Activated CD4-positive, alpha-beta memory T cell treated with anti-CD3 and anti-CD28 coated beads, Interleukin-2, amount 10 ng/mL, durations not matched to agents 7 days and 5 days (primary cell): ENCODE results near the gene TRIM42. TPM values are rescaled to one million over a fixed set of nuclear protein-coding genes. Genes with fewer than 3 reads are reported as not detected.

Experiments used
- CTCF ChIA-PET: fragments of 350-600 bp; sonication (Branson Sonifier 250); formaldehyde crosslinking; loops from one replicate; lab custom pipeline; 2021; ENCODE audit warnings: antibody characterized with exemption, inconsistent platforms; lab: Charles Lee
- POLR2A ChIA-PET: fragments of 350-600 bp; sonication (Branson Sonifier 250); formaldehyde crosslinking; loops from one replicate; lab custom pipeline; 2021; ENCODE audit warnings: antibody characterized with exemption; lab: Charles Lee
- DNase-seq: peaks from one replicate; pipeline ENCODE4 v3.0.0-alpha.2; 2020
- H3K27ac Mint-ChIP-seq: one replicate; pipeline ENCODE4 v1.8.0; 2021; ENCODE audit warnings: mild to moderate bottlenecking, mixed read lengths
- H3K27me3 Mint-ChIP-seq: one replicate; pipeline ENCODE4 v1.8.0; 2021; ENCODE audit warnings: mixed read lengths
- H3K36me3 Mint-ChIP-seq: one replicate; pipeline ENCODE4 v1.8.0; 2021; ENCODE audit warnings: low read depth, mixed read lengths
- H3K4me1 Mint-ChIP-seq: one replicate; pipeline ENCODE4 v1.8.0; 2021; ENCODE audit warnings: mixed read lengths
- H3K4me3 Mint-ChIP-seq: one replicate; pipeline ENCODE4 v1.8.0; 2021; ENCODE audit warnings: mild to moderate bottlenecking, mixed read lengths
- H3K9me3 Mint-ChIP-seq: one replicate; pipeline ENCODE4 v1.8.0; 2021; ENCODE audit warnings: mixed read lengths
- total RNA-seq, 2 experiments: library from RNA; stranded (reverse); gene quantifications; one replicate each; pipeline ENCODE4 v1.2.3, GENCODE V29; 2021

Gene TRIM42
- total RNA-seq, 2 experiments from 2014 or later, result not detected

- Mint-ChIP-seq H3K9me3 (no peaks in the 10 kb centered on the region), H3K36me3 (no peaks in the 10 kb centered on the region), H3K27me3 (no peaks in the 10 kb centered on the region), H3K27ac (no peak overlapping the region), H3K4me1 (no peaks in the 10 kb centered on the region), H3K4me3 (no peak overlapping the region)
- ChIA-PET CTCF (no interaction called here), POLR2A (no interaction called here)
- no peak for DNase-seq
Observed at GRCh38 chr3:140695361-140696061, 17.6 kb downstream of the TRIM42 start.

GRCh38 chr3:140699516-140700231 is 21.8 kb downstream of the TRIM42 start:
- Mint-ChIP-seq H3K27ac (no peak overlapping the region), H3K9me3 (no peaks in the 10 kb centered on the region), H3K27me3 (no peaks in the 10 kb centered on the region), H3K4me1 (no peaks in the 10 kb centered on the region), H3K4me3 (no peak overlapping the region), H3K36me3 (no peaks in the 10 kb centered on the region)
- POLR2A ChIA-PET, result no interaction called here
- CTCF ChIA-PET, result no interaction called here
- DNase-seq, result no peak

GRCh38 chr3:140702281-140702680 is 24.4 kb downstream of the TRIM42 start:
- Mint-ChIP-seq H3K4me1 (no peaks in the 10 kb centered on the region), H3K4me3 (no peak overlapping the region), H3K27ac (no peak overlapping the region), H3K36me3 (no peaks in the 10 kb centered on the region), H3K27me3 (no peaks in the 10 kb centered on the region), H3K9me3 (no peaks in the 10 kb centered on the region)
- CTCF ChIA-PET, result no interaction called here
- POLR2A ChIA-PET, result no interaction called here
- DNase-seq, result no peak

- H3K27ac Mint-ChIP-seq, result no peak overlapping the region
- H3K27me3 Mint-ChIP-seq, result no peaks in the 10 kb centered on the region
- H3K4me1 Mint-ChIP-seq, result no peaks in the 10 kb centered on the region
- no peak overlapping the region for H3K4me3 Mint-ChIP-seq
- POLR2A ChIA-PET, result no interaction called here
- no peaks in the 10 kb centered on the region for H3K9me3 Mint-ChIP-seq
- H3K36me3 Mint-ChIP-seq, result no peaks in the 10 kb centered on the region
- CTCF ChIA-PET, result no interaction called here
- no peak for DNase-seq
Observed at GRCh38 chr3:140703496-140703895, 25.6 kb downstream of the TRIM42 start.

- ChIA-PET POLR2A (no interaction called here), CTCF (no interaction called here)
- no peaks in the 10 kb centered on the region for H3K4me1 Mint-ChIP-seq
- H3K27ac Mint-ChIP-seq, result no peak overlapping the region
- no peaks in the 10 kb centered on the region for H3K36me3 Mint-ChIP-seq
- no peak for DNase-seq
- no peaks in the 10 kb centered on the region for H3K27me3 Mint-ChIP-seq
- H3K9me3 Mint-ChIP-seq, result no peaks in the 10 kb centered on the region
- no peak overlapping the region for H3K4me3 Mint-ChIP-seq
Observed at GRCh38 chr3:140704733-140705132, 26.9 kb downstream of the TRIM42 start.

GRCh38 chr3:140705954-140706353 is 28.1 kb downstream of the TRIM42 start:
- Mint-ChIP-seq H3K36me3 (no peaks in the 10 kb centered on the region), H3K9me3 (no peaks in the 10 kb centered on the region), H3K4me1 (no peaks in the 10 kb centered on the region), H3K27me3 (no peaks in the 10 kb centered on the region), H3K4me3 (no peak overlapping the region), H3K27ac (no peak overlapping the region)
- DNase-seq, result no peak
- ChIA-PET CTCF (no interaction called here), POLR2A (no interaction called here)

- no peaks in the 10 kb centered on the region for H3K27me3 Mint-ChIP-seq
- DNase-seq, result no peak
- no peak overlapping the region for H3K27ac Mint-ChIP-seq
- ChIA-PET CTCF (no interaction called here), POLR2A (no interaction called here)
- no peak overlapping the region for H3K4me3 Mint-ChIP-seq
- no peaks in the 10 kb centered on the region for H3K4me1 Mint-ChIP-seq
- H3K36me3 Mint-ChIP-seq, result no peaks in the 10 kb centered on the region
- H3K9me3 Mint-ChIP-seq, result no peaks in the 10 kb centered on the region
Observed at GRCh38 chr3:140706360-140706759, 28.5 kb downstream of the TRIM42 start.

- H3K27me3 Mint-ChIP-seq, result peaks cover 3% of the 10 kb centered on the region
- ChIA-PET POLR2A (no interaction called here), CTCF (no interaction called here)
- H3K4me3 Mint-ChIP-seq, result no peak overlapping the region
- H3K36me3 Mint-ChIP-seq, result no peaks in the 10 kb centered on the region
- no peak overlapping the region for H3K27ac Mint-ChIP-seq
- H3K4me1 Mint-ChIP-seq, result no peaks in the 10 kb centered on the region
- DNase-seq, result no peak
- H3K9me3 Mint-ChIP-seq, result no peaks in the 10 kb centered on the region
Observed at GRCh38 chr3:140708815-140709214, 31.0 kb downstream of the TRIM42 start.

GRCh38 chr3:140709751-140710150 is 31.9 kb downstream of the TRIM42 start:
- Mint-ChIP-seq H3K27me3 (peaks cover 3% of the 10 kb centered on the region), H3K4me1 (no peaks in the 10 kb centered on the region), H3K36me3 (no peaks in the 10 kb centered on the region), H3K4me3 (no peak overlapping the region), H3K9me3 (no peaks in the 10 kb centered on the region), H3K27ac (no peak overlapping the region)
- DNase-seq, result no peak
- ChIA-PET CTCF (no interaction called here), POLR2A (no interaction called here)

GRCh38 chr3:140710711-140711389 is 33.0 kb downstream of the TRIM42 start:
- POLR2A ChIA-PET, result no interaction called here
- Mint-ChIP-seq H3K4me1 (no peaks in the 10 kb centered on the region), H3K27ac (no peak overlapping the region), H3K27me3 (peaks cover 3% of the 10 kb centered on the region), H3K4me3 (no peak overlapping the region), H3K36me3 (no peaks in the 10 kb centered on the region), H3K9me3 (no peaks in the 10 kb centered on the region)
- CTCF ChIA-PET, result no interaction called here
- DNase-seq, result no peak

GRCh38 chr3:140711390-140712035 is 33.6 kb downstream of the TRIM42 start:
- no peaks in the 10 kb centered on the region for H3K4me1 Mint-ChIP-seq
- no peak overlapping the region for H3K27ac Mint-ChIP-seq
- no peak overlapping the region for H3K4me3 Mint-ChIP-seq
- CTCF ChIA-PET, result no interaction called here
- H3K9me3 Mint-ChIP-seq, result no peaks in the 10 kb centered on the region
- POLR2A ChIA-PET, result no interaction called here
- peaks cover 3% of the 10 kb centered on the region for H3K27me3 Mint-ChIP-seq
- no peaks in the 10 kb centered on the region for H3K36me3 Mint-ChIP-seq
- no peak for DNase-seq

- Mint-ChIP-seq H3K4me1 (no peaks in the 10 kb centered on the region), H3K36me3 (no peaks in the 10 kb centered on the region), H3K27me3 (peaks cover 3% of the 10 kb centered on the region), H3K27ac (no peak overlapping the region), H3K4me3 (no peak overlapping the region), H3K9me3 (no peaks in the 10 kb centered on the region)
- CTCF ChIA-PET, result no interaction called here
- no peak for DNase-seq
- POLR2A ChIA-PET, result no interaction called here
Observed at GRCh38 chr3:140712301-140712700, 34.4 kb downstream of the TRIM42 start.

- peaks cover 3% of the 10 kb centered on the region for H3K27me3 Mint-ChIP-seq
- no peaks in the 10 kb centered on the region for H3K9me3 Mint-ChIP-seq
- no peak overlapping the region for H3K4me3 Mint-ChIP-seq
- no peak for DNase-seq
- ChIA-PET CTCF (no interaction called here), POLR2A (no interaction called here)
- no peak overlapping the region for H3K27ac Mint-ChIP-seq
- H3K4me1 Mint-ChIP-seq, result no peaks in the 10 kb centered on the region
- H3K36me3 Mint-ChIP-seq, result no peaks in the 10 kb centered on the region
Observed at GRCh38 chr3:140715035-140715434, 37.2 kb downstream of the TRIM42 start.
